ENCODE results near the gene ADAMTS13. TPM values are rescaled to one million over a fixed set of nuclear protein-coding genes. Genes with fewer than 3 reads are reported as not detected.
A peak's percentile ranks its signal among the peaks of the same experiment; 100 is the strongest.

ADAMTS13 gene
- total and polyA plus RNA-seq, 9 of the 15 experiments (the other 6 are each of a cell fraction or from before 2014, with no cell fraction given): 0.03 to 0.20 (median 0.04) TPM; not detected in 4

DNA sequence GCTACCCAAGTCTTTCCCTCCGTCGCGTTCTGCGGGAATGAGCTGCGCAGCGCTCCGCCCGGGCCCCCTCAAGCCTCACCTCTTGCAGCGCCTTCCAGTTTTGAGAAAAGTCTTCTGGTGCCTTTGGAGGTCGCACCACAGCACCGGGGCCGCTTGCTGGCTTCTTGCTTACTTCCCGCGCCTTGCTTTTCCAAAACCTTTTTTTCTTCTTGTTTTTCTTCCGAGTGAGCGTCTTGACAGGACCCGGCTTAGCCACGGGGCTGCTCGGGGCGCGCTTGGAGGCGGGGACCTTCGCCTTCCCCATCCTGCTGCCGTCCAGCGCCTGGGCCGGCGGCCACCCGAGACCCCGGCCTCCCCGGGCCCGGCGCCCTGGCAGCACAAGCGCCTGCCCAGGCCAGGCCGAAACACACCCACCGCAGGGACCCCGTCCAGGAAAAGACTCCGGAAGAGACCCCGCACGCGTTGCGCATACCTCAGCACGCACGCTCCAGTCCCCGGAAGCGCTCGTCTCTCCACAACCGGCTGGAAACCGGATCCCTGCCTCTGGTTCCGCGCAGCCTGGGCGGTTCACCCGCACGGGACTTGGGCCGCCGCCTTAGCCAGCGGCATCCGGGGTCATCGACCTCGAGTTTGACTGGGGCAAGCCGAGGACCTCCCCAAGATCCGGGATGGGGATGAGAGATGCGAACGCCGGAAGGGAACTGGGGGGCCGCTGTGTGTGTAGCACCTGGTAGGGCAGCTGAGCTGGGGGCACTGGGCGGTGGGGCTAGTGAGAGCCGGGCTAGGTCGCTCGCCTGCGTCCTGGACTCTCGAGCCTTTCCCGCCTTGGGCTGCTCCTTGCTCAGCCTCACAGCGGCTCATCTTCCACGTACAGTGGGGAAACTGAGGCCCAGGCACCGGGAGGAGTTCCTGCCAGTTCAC lies 4.4 kb upstream of the ADAMTS13 start, which contains the start of gene REXO4 (continued):
- no peak for TF ChIP-seq ZFP30 (CRISPR knock-in tag; IDR thresholded peaks at IDR 0.05; ENCODE audit: borderline replicate concordance)
- no peak for TF ChIP-seq ZNF707 (CRISPR knock-in tag; conservative IDR thresholded peaks at IDR 0.05)
- TF ChIP-seq ZFP36 (IDR thresholded peaks at IDR 0.05; ENCODE audit: low read depth, low read length, partially characterized antibody): no peak
- no peak for TF ChIP-seq ZNF165 (CRISPR knock-in tag; IDR thresholded peaks at IDR 0.05; ENCODE audit: borderline replicate concordance)
- TF ChIP-seq SREBF2 (CRISPR knock-in tag; IDR thresholded peaks at IDR 0.05): no peak
- peak; percentile 80; the same call in 1 of the 2 replicates for TF ChIP-seq NBN (IDR thresholded peaks at IDR 0.05; ENCODE audit: low read depth)
- TF ChIP-seq ZBTB17 (CRISPR knock-in tag; IDR thresholded peaks at IDR 0.05): peak; percentile 88
- no peak for TF ChIP-seq CHD2 (IDR thresholded peaks at IDR 0.05; ENCODE audit: low read depth, low read length)
- TF ChIP-seq SREBF1 (IDR thresholded peaks at IDR 0.05; ENCODE audit: borderline replicate concordance, low read depth, low read length): no peak
- no peak; the same call in none of the 2 replicates for TF ChIP-seq HMGXB4 (CRISPR knock-in tag; IDR thresholded peaks at IDR 0.05)
- TF ChIP-seq XRCC5 (IDR thresholded peaks at IDR 0.05; ENCODE audit: low read depth, low read length): peak; percentile 98
- TF ChIP-seq TAF1 (IDR thresholded peaks at IDR 0.05; ENCODE audit: control insufficient read depth, extremely low read depth, insufficient read depth, low read length, severe bottlenecking): peak; percentile 87
- TF ChIP-seq NR2F6 (CRISPR knock-in tag; IDR thresholded peaks at IDR 0.05): no peak
- TF ChIP-seq GATAD2B (IDR thresholded peaks at IDR 0.05; ENCODE audit: borderline replicate concordance): peak; percentile 69; the same call in 1 of the 2 replicates
- 0 out of 2 replicates have a peak, but pooled peaks have one; percentile 22 for TF ChIP-seq CBFA2T3 (IDR thresholded peaks at IDR 0.05)
- no peak for TF ChIP-seq PATZ1 (CRISPR knock-in tag; IDR thresholded peaks at IDR 0.05; ENCODE audit: borderline replicate concordance)
- no peak for TF ChIP-seq ZNF644 (tag; IDR thresholded peaks at IDR 0.05; ENCODE audit: low read depth)
- TF ChIP-seq CBFA2T2 (conservative IDR thresholded peaks at IDR 0.05): no peak
- 0 out of 2 replicates have a peak, but pooled peaks have one; percentile 62 for TF ChIP-seq ZNF584 (CRISPR knock-in tag; IDR thresholded peaks at IDR 0.05; ENCODE audit: low read depth)
- no peak for TF ChIP-seq CREBBP (IDR thresholded peaks at IDR 0.05; ENCODE audit: low read depth, low read length)
- TF ChIP-seq ZC3H11A (IDR thresholded peaks at IDR 0.05; ENCODE audit: low read depth, low read length): peak; percentile 93
